Stimulated activated CD8-positive, alpha-beta memory T cell treated with anti-CD3 and anti-CD28 coated beads, Interleukin-15, amount 100 ng/mL, for 24 hours (primary cell): ENCODE data around the gene CCDC69.
"Not testable (repeated sequence)": the region's sequence is repeated elsewhere in the genome, so short reads cannot be mapped to it uniquely, and the experiment has no call there.

Source experiments
- DNase-seq: peaks from one replicate; pipeline ENCODE4 v3.0.0-alpha.2; 2020; ENCODE audit warnings: low read depth

The CCDC69 gene

DNA sequence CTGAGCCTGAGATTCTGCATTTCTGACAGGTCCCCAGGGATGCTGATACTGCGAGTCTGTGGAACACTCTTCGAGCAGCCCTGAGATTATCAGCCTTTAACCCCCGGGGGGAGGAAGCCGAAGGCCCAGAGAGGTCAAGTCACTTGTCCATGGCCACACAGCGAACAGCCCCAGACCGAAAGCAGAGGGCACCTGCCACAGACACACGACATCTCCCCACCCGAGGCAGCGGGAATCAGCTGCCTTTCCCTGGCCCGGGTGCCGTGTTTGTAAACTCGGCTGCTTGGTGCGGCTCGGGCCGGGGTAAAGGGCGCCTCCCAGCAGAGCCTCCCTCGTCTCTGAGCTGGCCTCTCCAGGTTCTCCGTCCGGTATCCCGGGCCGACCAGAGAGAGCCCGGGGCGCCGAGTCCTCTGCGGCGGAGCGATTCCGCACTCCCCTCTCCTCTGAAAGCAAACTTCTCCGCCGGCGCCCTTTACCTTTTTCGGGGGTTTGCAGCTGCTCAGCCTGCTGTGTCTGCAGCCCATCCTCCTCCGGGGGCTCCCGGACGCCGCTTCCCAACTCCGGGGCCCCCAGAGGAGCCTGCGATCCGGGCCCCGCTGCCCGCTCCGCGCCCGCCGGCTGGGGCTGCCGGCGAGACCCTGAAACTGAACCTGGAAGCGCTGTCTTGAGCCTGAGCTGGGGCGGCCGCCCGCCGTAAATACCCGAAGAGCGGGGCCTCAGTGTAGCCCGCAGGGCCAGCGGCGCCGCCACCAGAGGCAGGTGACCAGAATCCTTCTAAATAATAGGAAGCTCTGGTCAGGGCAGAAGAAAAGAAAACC is at the start of gene CCDC69:
Gene CCDC69, minus strand, starts transcription at position 646 of the 818 bp plus-strand sequence. Its CDS starts 122 bp downstream, at position 524.
- DNase-seq: no peak

DNA sequence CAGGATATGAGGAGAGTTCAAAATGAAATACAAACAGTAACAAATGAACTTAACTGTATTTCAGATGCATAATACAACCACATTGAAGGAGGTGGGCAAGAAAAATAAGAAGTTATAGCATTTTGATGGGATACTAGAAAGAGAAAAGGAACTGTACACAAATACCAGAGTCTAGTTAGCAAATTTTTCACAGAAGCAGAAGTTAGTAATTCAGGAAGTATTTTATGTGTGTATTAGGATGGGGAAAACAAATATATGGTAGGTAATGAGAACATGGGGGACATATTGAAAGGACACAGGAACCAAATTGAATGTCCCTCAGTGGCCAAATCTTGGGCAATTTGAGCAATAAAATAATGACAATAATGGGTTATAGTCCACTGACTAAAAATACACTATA is 47.4 kb upstream of the CCDC69 start:
- DNase-seq: no peak

- no peak for DNase-seq
These were observed 46.7 kb upstream of the CCDC69 start for GRCh38 chr5:151270599-151270998.

DNA sequence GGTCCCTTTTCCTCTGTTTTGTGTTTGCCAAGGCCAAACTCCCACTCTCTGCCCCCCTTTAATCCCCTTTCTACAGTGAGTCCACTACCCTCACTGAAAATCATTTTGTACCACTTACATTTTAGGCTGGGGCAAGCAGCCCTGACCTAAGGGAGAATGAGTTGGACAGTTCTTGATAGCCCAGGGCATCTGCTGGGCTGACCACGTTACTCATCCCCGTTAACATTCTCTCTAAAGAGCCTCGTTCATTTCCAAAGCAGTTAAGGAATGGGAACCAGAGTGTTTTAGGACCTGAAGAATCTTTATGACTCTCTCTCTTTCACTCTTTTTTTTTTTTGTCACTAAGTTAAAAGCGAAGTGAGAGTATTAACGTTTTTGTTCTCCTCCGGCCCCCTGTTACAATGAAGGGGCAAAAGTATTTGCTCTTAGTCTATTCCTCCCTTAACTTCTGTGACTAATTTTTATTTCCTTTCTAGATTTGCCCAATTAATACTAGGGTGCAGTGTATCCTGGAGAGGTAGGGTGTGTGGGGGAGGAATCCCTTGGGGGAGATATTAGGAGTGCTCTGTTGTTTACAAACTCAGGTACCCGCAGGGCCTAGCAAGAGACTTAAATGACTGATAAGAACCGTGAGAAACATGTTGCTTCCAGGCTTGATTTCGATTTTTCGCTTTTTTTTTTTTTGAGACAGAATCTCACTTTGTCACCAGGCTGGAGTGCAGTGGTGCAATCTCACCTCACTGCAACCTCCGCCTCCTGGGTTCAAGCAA is 43.8 kb upstream of the CCDC69 start:
- no peak for DNase-seq

GRCh38 chr5:151264113-151264512 is 40.2 kb upstream of the CCDC69 start:
- DNase-seq: no peak

- DNase-seq: no peak
These were observed 38.6 kb upstream of the CCDC69 start for GRCh38 chr5:151262532-151262931.

- no peak for DNase-seq
These were observed 36.0 kb upstream of the CCDC69 start for GRCh38 chr5:151259931-151260330.

GRCh38 chr5:151258816-151259215 is 34.9 kb upstream of the CCDC69 start:
- DNase-seq: no peak

DNA sequence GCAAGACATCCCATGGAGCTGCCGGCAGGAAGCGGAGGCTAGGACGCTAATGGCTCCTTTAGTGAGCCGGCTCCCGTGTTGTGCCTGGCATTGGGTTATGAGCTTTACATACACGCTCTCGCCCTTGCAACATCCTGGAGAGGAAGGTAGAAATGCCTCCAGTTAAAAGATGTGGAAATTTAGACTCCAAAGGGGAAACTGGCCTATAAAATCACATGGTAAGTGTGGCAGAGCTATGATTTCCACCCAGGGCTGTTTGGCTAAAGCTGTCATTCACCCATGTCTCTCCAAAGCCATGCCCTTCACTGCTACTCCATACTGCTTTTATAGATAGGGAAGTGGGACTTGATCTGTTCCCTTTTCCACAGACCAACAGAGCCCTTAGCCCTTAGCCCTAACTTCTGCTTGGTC is 34.3 kb upstream of the CCDC69 start:
- DNase-seq: no peak

DNA sequence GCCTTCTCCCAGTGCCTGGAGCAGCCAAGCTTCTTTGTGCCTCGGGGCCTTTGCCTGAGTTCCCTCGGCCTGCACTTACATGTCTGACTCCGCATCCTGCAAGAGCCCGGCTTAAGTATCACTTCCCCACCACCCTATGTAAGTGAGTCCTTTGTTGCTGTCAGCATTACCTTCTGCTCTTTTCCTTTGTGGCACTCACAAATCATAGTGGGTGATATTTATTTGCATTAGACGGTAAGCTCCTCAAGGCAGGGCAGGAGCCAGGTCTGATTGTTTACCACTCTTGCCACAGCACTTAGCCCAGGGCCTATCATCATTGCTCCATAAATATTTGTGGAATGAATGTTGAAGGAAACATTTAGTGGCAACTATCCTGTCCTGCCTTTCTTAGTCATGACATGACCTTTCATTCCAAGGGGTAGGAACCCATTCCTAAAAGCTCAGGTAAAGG is 33.9 kb upstream of the CCDC69 start:
- DNase-seq: no peak

GRCh38 chr5:151255621-151256286 is 31.9 kb upstream of the CCDC69 start:
- DNase-seq: no peak

- DNase-seq: not testable (repeated sequence)
These were observed 31.1 kb upstream of the CCDC69 start for GRCh38 chr5:151254990-151255389.

GRCh38 chr5:151254556-151254955 is 30.7 kb upstream of the CCDC69 start:
- DNase-seq: no peak

- DNase-seq: no peak
These were observed 29.7 kb upstream of the CCDC69 start for GRCh38 chr5:151253605-151253950.

DNA sequence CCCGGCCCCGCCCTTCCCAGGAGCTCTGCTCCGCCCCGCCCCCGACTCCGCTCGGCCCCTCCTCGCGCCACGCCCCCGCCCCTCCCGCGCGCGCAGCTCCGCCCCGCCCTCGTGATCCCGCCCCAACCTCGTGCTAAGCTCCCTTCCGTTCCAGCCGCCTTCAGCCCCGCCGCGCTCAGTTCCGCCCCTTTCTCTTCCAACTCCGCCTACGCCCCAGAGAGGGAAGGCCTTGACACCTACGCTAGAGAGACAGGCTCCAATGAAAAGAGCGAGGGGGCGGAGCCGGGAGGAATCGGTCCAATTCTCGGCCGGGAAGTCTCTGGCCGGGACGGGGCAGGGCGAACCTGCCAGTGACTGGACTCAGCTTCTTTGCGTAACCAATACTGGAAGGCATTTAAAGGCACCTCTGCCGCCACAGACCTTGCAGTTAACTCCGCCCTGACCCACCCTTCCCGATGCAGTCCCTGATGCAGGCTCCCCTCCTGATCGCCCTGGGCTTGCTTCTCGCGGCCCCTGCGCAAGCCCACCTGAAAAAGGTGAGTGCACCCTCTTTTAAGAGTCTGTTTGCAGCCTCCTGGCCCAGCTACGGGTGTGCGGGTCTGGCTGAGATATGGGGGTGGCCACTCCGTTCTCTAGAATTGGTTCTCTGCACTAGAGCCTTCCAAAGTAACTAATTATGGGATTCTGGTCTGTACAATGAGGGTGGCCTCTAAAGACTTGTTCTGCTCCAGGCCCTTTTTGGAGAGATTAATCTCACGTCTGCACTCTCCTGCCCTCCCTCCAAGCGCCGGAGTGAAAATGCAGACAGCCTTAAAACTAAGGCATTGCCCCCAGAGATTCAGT is 29.1 kb upstream of the CCDC69 start, which contains the start of gene GM2A:
Gene GM2A, plus strand, starts transcription at position 424 of the 843 bp plus-strand sequence. Its CDS starts 32 bp downstream, at position 456.
- DNase-seq: peak; percentile 96

- DNase-seq: no peak
These were observed 27.7 kb upstream of the CCDC69 start for GRCh38 chr5:151251621-151252020.

DNA sequence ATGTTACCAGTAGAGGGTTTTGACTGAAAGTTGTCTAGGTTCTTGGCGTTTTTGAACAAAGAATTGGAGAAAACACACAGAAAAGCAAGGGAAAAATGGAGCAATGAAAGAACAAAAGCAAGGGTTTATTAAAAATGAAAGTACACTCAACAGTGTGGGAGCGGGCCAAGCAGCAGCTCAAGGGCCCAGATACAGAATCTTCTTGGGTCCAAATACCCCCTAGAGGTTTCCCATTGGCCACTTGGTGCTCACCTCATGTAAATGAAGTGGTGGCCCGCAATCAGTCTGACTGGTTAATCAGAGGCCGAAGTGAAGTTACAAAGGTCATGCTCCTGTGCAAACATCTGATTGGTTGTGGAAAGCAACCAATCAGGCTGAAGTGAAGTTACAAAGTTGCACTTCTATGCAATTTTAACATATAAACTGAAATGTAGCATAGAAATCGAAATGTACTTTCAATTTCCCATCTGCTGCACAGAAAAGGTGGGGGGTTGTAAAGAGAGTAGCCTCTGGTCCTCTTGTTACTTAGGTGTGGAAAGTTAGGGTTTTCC is 27.2 kb upstream of the CCDC69 start:
- no peak for DNase-seq

GRCh38 chr5:151250346-151251000 is 26.6 kb upstream of the CCDC69 start:
- DNase-seq: no peak

DNA sequence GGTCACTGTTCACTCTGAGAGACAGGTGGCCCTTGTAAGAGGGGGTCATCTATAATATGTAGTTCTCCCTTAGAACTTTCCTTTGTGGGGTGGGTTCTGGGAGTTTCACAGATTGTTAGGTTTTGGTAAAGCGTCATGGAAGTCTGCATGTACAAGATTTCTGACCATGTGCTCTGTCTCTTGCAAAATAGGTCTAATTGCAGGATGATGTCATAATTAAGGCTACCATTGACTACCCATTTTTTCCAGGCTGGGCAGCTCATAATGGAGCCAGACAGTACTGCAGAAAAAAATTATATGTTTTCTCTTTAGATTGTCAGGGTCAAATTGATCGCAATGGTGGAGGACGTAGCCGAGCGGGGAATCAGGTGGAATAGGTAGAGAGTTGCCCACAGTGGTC is 25.4 kb upstream of the CCDC69 start:
- no peak for DNase-seq

DNA sequence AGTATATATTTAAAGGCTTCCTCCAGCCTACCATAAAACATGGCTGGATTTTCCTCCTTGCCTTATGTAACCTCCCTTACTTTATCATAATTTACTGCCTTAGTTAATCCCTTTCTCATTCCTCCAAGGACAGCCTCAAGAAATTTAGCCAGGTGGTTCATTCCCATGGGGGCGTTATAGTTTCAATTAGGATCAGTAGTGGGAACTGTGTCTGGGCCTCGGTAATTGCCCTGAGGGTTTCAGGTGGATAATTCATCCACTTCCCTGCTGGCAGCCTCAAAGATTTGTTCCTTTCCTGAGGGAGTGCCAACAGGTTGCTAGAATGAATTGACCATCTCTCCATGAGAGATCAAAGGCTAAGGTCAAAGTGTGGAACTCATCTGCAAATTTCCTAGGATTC is 24.8 kb upstream of the CCDC69 start:
- no peak for DNase-seq

DNA sequence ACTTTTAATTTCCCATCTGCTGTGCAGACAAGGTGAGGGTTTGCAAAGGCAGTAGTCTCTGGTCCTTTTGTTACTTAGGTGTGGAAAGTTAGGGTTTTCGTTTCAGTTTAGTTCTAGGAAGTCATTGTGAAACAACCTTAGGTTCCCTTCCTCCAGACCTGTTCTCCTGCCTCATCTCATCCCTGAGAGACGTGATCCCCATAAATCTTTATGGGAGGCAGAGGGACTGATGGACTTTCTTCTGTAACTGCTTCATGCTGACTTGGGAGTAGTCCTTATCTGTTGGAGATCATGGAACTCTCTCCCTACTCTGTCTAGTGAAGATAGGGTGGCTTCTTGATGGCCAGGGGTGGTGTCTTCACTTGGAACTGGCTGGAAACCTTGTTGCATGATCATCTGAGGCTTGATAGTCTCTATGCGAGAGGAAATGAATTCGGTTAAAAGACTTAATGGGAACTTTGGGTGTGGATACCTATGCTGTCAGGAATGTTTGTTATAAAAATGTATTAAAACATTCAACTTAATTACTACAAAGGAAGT is 21.9 kb upstream of the CCDC69 start:
- no peak for DNase-seq
